GM18507 (cell line): ENCODE results near the gene IPO4.

ENCODE experiments used
- DNase-seq: peaks from one replicate; pipeline ENCODE4 v3.0.0; 2011; ENCODE audit warnings: low read depth; ENCODE audit not compliant: insufficient read length; ENCODE audit errors: extremely low spot score
- FAIRE-seq: peaks from 2 replicates; lab custom pipeline; 2011; peaks lifted over from hg19 to GRCh38; lab: Jason Lieb, UNC

The IPO4 gene

DNA sequence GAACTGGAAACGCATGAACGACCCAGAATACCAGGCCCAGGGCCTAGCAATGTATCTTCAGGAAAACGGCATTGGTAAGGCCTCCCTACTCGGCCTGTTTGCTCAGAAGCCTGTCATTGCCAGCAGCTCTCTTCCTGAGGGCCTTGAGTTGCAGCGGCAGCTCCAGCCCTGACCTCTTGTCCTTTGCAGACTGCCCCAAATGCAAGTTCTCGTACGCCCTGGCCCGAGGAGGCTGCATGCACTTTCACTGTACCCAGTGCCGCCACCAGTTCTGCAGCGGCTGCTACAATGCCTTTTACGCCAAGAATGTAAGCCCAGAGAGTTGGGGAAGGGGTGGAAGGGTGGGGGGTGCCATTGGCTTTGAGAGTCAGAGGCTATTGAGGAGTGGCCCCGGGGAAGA, 31.3 kb downstream of the IPO4 start:
- DNase-seq, result no peak
- no peak for FAIRE-seq

DNA sequence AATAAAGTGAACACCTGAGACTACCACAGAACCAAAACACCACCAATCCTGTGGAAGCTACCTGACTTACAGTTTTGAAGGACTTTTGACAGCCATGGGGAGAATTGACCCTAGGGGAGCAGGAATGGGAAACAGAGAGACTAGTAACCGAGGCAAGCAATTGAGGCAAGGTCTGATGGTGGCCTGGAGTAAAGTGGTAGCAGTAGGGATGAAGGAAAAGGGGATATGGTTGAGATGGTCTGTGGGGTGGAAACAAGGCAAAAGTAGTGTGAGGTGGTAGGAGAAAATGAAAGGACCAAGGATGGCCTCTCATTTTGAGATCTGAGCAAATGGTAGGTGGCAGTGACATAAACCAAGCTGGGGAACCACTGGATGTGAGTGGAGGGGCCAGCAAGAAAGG, 31.8 kb downstream of the IPO4 start:
- FAIRE-seq (no peak), DNase-seq (no peak)

DNA sequence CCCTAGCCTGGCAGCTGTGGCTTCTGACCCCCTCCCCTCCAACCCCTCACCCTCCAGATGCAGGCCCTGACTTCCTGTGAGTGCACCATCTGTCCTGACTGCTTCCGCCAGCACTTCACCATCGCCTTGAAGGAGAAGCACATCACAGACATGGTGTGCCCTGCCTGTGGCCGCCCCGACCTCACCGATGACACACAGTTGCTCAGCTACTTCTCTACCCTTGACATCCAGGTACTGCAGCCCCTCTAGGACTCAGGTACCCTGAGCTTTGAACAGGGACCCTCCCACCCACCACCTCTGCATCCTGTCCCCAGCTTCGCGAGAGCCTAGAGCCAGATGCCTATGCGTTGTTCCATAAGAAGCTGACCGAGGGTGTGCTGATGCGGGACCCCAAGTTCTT, 33.5 kb downstream of the IPO4 start:
- no peak for DNase-seq
- no peak for FAIRE-seq

DNA sequence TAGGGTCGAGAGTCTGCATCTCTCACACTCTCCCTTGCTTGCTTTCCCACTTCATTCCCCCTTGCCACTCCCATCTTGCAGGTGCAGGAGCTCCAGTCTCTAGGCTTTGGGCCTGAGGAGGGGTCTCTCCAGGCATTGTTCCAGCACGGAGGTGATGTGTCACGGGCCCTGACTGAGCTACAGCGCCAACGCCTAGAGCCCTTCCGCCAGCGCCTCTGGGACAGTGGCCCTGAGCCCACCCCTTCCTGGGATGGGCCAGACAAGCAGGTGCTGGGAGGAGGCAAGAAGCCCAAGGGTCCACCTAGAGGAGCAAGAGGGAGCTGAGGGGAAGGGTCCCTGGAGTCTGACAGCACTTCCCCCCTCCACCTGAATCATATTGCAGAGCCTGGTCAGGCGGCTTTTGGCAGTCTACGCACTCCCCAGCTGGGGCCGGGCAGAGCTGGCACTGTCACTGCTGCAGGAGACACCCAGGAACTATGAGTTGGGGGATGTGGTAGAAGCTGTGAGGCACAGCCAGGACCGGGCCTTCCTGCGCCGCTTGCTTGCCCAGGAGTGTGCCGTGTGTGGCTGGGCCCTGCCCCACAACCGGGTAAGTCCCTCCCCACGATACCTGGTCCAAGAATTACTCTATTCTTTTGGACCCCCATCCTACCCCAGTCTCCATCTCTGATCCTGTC, 37.1 kb downstream of the IPO4 start:
- FAIRE-seq, result no peak

DNA sequence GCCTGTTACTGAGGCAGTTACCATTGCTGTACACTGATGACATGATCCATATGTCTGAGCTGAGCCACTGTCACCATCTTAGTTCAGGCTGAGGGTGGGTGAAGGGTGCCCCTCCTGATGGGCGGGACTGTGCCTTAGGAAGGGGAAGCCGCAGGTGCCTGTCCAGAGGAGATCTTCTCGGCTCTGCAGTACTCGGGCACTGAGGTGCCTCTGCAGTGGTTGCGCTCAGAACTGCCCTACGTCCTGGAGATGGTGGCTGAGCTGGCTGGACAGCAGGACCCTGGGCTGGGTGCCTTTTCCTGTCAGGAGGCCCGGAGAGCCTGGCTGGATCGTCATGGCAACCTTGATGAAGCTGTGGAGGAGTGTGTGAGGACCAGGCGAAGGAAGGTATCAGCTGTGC, 37.6 kb downstream of the IPO4 start:
- no peak for DNase-seq
- FAIRE-seq, result no peak

More for the DNA sequence above, 37.1 kb downstream of the IPO4 start:
- DNase-seq, result no peak

DNA sequence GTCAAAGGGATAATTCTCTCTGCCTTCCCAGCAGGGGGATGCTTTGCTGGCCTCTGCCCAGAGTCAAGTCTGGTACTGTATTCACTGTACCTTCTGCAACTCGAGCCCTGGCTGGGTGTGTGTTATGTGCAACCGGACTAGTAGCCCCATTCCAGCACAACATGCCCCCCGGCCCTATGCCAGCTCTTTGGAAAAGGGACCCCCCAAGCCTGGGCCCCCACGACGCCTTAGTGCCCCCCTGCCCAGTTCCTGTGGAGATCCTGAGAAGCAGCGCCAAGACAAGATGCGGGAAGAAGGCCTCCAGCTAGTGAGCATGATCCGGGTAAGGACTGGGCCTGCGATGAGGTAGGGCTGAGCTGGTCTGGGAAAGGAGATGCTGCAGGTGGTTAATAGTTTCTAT, 38.0 kb downstream of the IPO4 start:
- DNase-seq, result no peak
- no peak for FAIRE-seq

DNA sequence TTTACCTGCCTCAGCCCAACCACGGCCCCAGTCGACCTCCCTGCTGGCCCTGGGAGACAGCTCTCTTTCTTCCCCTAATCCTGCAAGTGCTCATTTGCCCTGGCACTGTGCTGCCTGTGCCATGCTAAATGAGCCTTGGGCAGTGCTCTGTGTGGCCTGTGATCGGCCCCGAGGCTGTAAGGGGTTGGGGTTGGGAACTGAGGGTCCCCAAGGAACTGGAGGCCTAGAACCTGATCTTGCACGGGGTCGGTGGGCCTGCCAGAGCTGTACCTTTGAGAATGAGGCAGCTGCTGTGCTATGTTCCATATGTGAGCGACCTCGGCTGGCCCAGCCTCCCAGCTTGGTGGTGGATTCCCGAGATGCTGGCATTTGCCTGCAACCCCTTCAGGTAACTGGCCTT, 38.6 kb downstream of the IPO4 start:
- no peak for DNase-seq

DNA sequence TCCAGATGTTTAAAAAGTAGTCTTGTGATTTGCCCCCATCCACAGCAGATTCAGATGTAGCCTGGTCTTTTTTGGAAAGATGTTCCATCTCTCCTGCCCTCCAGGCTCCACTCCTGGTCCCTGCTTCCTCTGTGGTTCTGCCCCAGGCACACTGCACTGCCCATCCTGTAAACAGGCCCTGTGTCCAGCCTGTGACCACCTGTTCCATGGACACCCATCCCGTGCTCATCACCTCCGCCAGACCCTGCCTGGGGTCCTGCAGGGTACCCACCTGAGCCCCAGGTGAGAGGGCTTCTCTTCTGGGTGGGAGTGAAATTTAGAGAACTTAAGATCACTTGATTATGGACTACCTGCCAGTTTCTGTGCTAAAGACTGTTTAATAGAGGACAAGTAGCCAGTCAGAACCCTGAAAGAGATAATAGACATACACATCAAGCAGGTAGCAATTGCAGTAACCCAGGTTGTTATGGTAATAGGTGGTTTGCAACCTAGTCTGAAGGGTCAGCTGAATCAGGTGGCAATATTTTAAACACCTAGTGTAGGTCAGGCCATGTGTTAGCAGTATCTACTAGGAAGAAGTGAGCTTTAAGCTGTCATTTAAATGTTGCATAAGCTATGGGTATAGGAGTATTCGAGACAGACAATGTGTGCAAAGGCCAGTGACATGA, 39.2 kb downstream of the IPO4 start:
- no peak for FAIRE-seq
- no peak for DNase-seq

More for the DNA sequence above, 38.6 kb downstream of the IPO4 start:
- no peak for FAIRE-seq

DNA sequence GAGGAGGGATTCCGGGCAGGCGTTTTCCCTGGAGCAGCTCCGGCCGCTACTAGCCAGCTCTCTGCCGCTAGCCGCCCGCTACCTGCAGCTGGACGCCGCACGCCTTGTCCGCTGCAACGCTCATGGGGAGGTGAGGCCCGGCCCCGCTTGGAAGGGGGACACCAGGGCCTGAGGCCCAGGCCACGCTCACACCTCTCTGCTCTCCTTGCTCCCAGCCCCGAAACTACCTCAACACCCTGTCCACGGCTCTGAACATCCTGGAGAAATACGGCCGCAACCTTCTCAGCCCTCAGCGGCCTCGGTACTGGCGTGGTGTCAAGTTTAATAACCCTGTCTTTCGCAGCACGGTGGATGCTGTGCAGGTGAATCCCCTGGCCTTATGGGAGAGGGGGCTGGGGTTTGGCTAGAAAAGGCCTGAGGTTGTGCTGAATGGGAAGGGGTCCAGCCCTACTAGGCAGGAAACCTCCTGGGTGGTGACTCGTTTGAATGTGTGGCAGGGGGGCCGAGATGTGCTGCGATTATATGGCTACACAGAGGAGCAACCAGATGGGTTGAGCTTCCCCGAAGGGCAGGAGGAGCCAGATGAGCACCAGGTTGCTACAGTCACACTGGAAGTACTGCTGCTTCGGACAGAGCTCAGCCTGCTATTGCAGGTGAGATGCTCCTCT, 40.7 kb downstream of the IPO4 start:
- FAIRE-seq, result no peak
- DNase-seq, result no peak

DNA sequence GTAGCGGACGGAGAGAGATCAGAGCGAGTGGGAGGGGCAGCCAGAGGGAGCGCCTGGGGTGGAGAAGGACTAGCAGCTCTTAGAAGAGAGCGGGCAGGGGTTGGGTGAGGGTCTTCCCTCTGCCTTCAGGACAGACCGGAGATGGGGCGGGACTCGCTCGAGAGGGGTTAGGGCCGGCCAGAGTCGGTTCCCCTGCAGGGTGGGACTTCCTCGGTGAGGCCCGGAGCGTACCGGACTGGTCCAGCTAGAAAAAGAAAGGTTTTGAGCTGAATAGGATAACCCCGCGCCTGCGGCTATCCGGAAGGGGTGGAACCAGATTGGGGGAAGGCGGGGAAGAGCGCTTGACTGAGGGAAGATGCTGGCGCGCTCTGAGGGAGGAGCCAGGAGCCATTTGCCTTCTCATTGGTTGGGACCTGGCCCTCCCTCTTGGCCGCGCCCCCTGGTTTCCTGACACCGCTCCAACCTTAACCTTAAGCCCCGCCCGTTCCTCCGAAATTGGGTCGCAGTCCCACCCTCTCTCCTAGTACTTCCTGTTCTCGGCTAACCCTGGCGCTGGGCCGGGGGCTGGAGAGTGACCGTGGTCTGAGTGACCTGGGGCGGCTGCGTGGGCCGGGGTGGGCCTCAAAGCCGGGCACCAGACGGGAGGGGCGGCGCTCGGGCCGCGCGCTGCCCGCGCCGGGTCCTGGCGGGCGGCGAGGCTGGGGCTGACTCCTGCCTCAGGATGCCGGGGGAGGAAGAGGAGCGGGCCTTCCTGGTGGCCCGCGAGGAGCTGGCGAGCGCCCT, 41.4 kb downstream of the IPO4 start, which contains the start of gene RNF31:
TSS of gene RNF31 (plus strand) at position 521 of the 783 bp plus-strand sequence. CDS start at position 722, 201 bp downstream.
- FAIRE-seq (peak; percentile 99), DNase-seq (peak; percentile 82)

DNA sequence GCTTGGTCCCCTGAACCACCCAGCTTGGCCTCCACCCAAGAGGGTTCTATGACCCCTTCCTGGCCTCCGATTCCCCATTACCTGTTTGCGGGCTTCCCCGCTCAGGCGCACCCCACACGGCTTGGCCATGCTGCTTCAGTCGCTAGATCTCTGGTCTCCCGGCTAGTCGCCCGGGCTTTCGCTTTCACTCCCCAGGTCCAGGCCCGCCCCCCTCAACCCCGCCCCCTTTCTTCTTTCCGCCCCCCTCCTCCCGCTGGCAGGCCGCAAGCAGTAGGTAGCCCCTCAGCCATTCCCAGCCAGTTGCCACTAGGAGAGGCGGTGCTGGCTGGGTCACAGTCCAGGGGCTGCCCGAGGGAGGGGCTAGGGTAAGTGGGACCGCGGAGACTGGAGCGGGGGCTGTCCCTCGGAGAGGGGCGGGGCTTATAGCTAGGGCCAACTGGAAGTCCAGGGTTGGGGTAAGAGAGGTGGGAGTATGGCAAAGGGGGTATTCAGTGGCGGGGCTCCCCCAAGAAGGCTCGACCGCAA, 42.1 kb downstream of the IPO4 start, which contains the start of gene PSME2:
TSS of gene PSME2 (minus strand) at position 158 of the 525 bp plus-strand sequence. CDS start at position 129, 29 bp downstream.
- no peak for FAIRE-seq
- peak; percentile 92 for DNase-seq

DNA sequence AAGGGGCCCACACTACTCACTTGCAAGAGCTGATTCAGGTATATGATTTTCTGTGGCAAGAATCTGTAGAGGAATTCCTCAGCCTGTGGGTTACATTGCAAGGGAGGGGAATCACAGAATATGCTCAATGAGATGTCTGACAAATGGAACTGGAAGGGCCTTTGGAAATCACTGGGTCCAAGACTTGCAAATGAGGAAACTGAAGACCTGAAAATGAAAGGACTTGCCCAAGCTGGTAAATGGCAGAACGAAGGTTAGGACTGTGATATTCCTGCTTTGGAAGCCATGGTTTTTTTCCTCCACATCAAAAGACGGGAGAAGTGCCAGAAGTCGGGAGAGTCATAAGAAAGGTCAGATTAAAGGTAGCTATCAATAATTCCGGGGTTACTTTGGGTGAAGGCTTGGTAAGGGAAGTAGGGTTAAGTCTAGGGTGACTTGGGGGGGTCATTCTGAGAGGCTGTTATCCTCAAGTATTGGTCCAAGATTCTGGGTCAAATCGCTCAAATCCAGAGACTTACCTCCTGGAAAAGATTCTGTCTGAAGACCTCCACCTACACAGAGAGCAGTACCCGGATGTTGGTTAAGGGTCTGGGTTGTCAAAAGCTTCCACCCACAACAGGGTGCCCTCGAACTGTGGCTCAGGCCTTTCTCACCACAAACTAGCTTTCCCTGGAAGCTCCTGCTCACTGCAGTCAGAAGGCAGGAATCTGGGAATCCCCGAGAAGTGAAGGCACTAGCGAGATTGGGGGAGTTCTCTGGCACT, 42.7 kb downstream of the IPO4 start:
- DNase-seq, result no peak
- peak; percentile 39 for FAIRE-seq

DNA sequence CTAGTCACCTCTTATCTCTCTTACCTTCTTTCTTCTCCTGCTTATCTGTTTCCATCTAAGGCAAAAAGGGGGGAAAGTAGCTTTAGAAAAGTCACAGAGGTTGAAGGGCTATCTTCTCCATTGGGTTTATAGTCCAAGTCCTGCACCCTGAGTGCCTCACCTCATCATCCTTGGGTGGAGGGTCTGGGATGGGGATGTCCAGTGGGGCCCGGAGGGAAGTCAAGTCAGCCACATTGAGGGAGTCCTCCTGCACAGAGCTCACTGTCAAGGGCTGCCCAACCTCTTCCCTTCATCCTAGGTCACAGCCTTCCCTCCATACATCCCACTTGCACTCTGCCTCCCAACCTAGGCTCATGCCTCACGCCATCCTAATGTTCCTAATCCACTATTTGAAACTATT, 43.4 kb downstream of the IPO4 start:
- DNase-seq (no peak), FAIRE-seq (no peak)

DNA sequence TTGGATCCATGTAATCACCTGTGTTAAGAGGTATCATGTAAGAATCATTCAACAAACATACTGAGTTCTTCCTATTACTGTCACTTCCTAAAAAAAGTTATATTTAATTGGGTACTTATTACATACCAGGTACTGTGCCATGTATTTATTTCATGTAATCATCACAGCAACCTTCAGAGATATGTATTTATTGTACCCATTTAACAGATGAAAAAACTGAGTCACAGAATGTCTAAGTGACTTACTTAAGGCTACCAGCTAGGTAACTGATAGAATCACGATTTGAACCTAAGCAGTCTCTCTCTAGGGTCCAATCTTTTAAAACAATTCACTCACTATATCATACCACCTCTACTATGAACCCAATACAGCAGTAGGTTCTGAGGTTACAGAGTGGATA, 44.2 kb downstream of the IPO4 start:
- FAIRE-seq (no peak), DNase-seq (no peak)

DNA sequence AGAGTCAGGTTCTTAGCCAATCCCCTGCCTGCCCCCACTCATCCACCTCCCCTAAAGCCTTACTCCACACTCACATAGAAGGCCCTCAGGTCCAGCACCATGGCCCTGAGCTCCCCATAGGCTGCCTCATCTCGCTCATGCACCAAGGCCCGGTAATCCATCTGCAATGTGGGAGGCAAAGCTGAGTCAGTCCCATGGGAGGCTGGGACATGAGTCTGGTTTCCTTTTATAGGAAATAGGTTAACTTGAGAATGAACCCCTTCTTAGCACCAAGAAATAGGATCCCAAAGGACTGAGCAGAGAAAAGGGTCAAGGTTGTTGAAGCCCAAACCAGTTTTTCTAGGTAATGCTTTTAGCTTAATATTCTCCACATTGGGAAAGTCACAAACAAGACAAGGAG, 45.1 kb downstream of the IPO4 start:
- FAIRE-seq, result no peak

DNA sequence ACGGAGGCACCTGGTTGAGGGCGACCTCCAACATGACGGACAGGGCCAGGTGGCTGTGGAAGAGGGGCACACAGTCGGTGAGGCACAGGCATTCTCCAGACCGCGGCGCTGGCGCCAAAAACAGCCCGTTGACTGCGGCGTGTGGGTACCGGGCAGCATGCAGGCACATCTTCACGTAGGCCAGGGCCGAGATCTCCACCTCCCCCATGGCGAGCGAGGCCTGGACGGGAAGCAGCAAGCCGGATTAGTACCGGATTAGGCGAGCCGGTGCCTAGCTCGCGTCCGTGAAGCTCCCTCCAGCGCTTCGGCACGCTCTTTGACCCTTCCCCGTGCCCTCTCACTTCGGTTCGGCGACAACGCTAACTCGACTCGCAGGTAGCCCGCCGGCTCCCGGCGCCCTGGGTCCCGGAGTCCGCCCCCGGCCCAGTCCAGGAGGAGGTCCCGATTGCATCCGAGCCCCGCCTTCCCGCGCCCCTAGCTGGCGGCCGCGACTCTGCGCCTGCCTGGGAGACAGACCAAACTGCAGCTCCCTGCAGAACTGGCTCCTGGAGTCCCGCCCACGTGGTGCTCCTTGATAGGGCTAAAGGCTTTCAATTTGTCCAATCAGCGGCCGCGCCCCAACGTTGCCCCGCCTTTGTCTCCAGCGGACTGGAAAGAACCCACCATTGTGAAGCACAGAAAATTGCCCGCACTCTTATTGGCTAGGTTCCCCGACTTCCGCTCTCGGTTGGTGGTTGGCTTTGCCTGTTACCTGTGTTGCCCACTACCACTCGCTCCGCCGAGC, 47.3 kb downstream of the IPO4 start, which contains the start of gene EMC9:
TSS of gene EMC9 (minus strand) at position 495 of the 784 bp plus-strand sequence. CDS start at position 208, 287 bp downstream.
- peak; percentile 95 for FAIRE-seq
- peak; percentile 87 for DNase-seq

More for the DNA sequence above, 45.1 kb downstream of the IPO4 start:
- no peak for DNase-seq

DNA sequence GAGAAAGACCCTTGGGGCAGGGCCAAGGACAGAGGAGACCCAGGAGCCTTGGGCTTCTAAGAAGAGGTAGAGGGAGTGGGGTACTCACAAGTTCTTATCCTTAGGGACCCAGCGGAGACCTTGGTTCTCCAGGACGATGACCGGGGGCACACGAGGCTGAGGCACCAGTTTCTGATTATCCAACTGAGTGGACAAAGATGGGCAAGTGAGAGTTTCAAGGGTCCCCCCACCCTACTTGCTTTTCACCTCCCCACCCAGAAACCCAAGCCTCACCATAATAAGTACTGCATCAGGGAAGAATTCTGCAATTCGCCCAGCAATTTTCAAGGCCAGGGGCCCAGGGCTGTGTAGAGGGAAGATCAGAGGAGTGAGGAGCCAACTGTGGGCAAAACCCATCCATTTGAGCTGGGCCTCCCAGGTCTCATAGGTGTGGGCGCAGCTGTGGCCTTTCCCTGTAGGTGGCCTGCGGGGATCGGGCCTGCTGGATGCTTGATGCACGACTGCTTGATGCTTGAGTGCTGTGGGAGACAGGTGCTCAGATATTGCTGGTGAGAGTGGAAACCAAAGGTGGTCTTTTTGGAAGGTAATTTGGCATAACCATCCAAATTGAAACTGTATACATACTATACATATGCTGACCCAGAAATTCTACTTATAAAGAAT, 49.2 kb downstream of the IPO4 start:
- FAIRE-seq (no peak), DNase-seq (no peak)
